DND-41 (cell line): ENCODE results near the gene PCLO.

ENCODE experiments used
- ATAC-seq: fragments of 200-7000 bp; cut with Tn5 transposase; 3 replicates; pipeline ENCODE4 v1.9.1; 2021; ENCODE audit warnings: low read depth; ENCODE audit not compliant: insufficient read depth
- DNase-seq: peaks from one replicate; pipeline ENCODE4 v3.0.0-alpha.2; 2020
- H2AFZ ChIP-seq: 2 replicates; pipeline ENCODE4 v1.6.0; 2012; ENCODE audit warnings: low read depth, low read length
- H3K27ac ChIP-seq: 2 replicates; pipeline ENCODE4 v1.5.1; 2012; ENCODE audit warnings: low read length, inconsistent platforms
- H3K27me3 ChIP-seq: fragments of 200-600 bp; sonication (generic); 2 replicates; pipeline ENCODE4 v1.6.0; 2012; ENCODE audit warnings: low read length, mild to moderate bottlenecking, inconsistent platforms; ENCODE audit not compliant: insufficient read depth, poor library complexity
- H3K36me3 ChIP-seq: 2 replicates; pipeline ENCODE4 v1.5.1; 2012; ENCODE audit warnings: low read length, inconsistent platforms; ENCODE audit not compliant: insufficient read depth
- H3K4me1 ChIP-seq: 2 replicates; pipeline ENCODE4 v1.5.1; 2012; ENCODE audit warnings: mild to moderate bottlenecking, low read length; ENCODE audit not compliant: insufficient read depth
- H3K4me2 ChIP-seq: 2 replicates; pipeline ENCODE4 v1.6.0; 2012; ENCODE audit warnings: mild to moderate bottlenecking, moderate library complexity, low read length, inconsistent platforms; ENCODE audit not compliant: insufficient read depth
- H3K4me3 ChIP-seq, 2 experiments: fragments of 200-600 bp in 1 of 2; shearing (Covaris generic) in 1 of 2; 2 replicates each; pipeline ENCODE4 v1.5.1; 2012 to 2016; ENCODE audit warnings: inconsistent platforms in 2 of 2, low read length in 2 of 2, mild to moderate bottlenecking in 2 of 2, low read depth in 1 of 2, moderate library complexity in 1 of 2
- H3K79me2 ChIP-seq: 2 replicates; pipeline ENCODE4 v1.6.0; 2012; ENCODE audit warnings: low read length, inconsistent platforms; ENCODE audit not compliant: insufficient read depth
- H3K9ac ChIP-seq: 2 replicates; pipeline ENCODE4 v1.6.0; 2012; ENCODE audit warnings: low read depth, mild to moderate bottlenecking, inconsistent platforms, low read length, moderate library complexity
- H3K9me3 ChIP-seq: 2 replicates; pipeline ENCODE4 v1.5.1; 2012; ENCODE audit warnings: low read length, moderate library complexity, mild to moderate bottlenecking, inconsistent platforms; ENCODE audit not compliant: insufficient read depth, severe bottlenecking
- H4K20me1 ChIP-seq: 2 replicates; pipeline ENCODE4 v1.6.0; 2012; ENCODE audit warnings: low read length; ENCODE audit not compliant: insufficient read depth
- EZH2 ChIP-seq: IDR thresholded peaks from 3 replicates; pipeline ENCODE4 v1.6.1; 2012; ENCODE audit warnings: borderline replicate concordance, low read depth, mild to moderate bottlenecking, moderate library complexity, low read length, inconsistent platforms; ENCODE audit not compliant: severe bottlenecking
- TF ChIP-seq, protein P1 (sequence below): IDR thresholded peaks from 2 replicates; pipeline ENCODE4 v1.5.1; 2012; ENCODE audit warnings: borderline replicate concordance, low read length, moderate library complexity, mild to moderate bottlenecking; ENCODE audit not compliant: poor library complexity, severe bottlenecking; ENCODE audit errors: extremely low read depth

PCLO gene

DNA sequence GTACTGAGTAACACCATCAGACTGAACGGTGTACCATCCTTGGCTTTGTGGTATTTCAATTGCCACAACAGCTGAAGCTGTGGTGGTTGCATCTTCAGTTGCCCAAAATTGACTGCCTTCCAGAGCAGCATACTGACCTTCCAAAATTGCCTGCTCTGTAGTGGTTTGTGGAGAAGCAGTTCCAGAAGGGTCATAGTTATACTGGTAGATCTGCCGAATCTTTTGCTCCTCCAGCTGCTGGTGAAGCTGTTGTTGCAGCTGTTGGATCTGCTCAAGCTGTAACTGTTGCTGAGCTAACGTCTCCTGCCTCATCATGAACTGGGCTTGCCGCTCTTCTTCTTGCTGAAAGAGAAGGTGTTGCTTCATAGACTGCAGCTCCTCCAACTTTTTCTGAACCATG lies 212.2 kb downstream of the PCLO start:
- no peak overlapping the region for H3K4me2 ChIP-seq
- TF ChIP-seq EZH2: no peak
- TF ChIP-seq, protein P1, sequence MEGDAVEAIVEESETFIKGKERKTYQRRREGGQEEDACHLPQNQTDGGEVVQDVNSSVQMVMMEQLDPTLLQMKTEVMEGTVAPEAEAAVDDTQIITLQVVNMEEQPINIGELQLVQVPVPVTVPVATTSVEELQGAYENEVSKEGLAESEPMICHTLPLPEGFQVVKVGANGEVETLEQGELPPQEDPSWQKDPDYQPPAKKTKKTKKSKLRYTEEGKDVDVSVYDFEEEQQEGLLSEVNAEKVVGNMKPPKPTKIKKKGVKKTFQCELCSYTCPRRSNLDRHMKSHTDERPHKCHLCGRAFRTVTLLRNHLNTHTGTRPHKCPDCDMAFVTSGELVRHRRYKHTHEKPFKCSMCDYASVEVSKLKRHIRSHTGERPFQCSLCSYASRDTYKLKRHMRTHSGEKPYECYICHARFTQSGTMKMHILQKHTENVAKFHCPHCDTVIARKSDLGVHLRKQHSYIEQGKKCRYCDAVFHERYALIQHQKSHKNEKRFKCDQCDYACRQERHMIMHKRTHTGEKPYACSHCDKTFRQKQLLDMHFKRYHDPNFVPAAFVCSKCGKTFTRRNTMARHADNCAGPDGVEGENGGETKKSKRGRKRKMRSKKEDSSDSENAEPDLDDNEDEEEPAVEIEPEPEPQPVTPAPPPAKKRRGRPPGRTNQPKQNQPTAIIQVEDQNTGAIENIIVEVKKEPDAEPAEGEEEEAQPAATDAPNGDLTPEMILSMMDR: no peak
- H3K4me1 ChIP-seq: no peaks in the 10 kb centered on the region
- H3K27ac ChIP-seq: no peak overlapping the region
- H3K36me3 ChIP-seq: no peaks in the 10 kb centered on the region
- DNase-seq (no peak), ATAC-seq (0 out of 3 replicates have a peak, but pooled peaks have one; percentile 19)
- no peaks in the 10 kb centered on the region for H3K9me3 ChIP-seq
- no peak overlapping the region for H3K9ac ChIP-seq
- H4K20me1 ChIP-seq: no peaks in the 10 kb centered on the region
- no peak overlapping the region for H3K4me3 ChIP-seq
- H3K27me3 ChIP-seq: no peaks in the 10 kb centered on the region
- no peak overlapping the region for H2AFZ ChIP-seq
- H3K79me2 ChIP-seq: no peaks in the 10 kb centered on the region

DNA sequence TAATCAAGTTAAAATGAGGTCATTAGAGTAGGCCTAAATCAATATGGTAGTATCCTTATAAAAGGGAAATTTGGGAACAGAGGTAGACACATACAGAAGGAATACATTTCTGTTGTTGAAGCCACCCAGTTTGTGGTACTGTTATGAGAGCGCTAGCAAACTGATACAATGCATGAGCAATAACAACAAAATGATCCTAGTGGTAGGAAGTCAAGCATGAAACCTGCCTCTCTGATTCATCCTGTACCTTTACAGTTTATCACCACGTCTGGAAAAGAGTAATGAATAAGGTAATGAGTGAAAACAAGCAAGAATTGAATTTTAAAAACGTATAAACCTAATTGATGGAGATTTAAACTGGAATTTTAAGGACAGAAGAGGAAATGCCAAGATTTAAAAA lies 217.2 kb downstream of the PCLO start:
- Histone ChIP-seq H3K27ac (no peak overlapping the region), H3K4me1 (no peaks in the 10 kb centered on the region), H4K20me1 (no peaks in the 10 kb centered on the region), H3K4me2 (no peak overlapping the region), H3K79me2 (no peaks in the 10 kb centered on the region), H2AFZ (no peak overlapping the region), H3K36me3 (no peaks in the 10 kb centered on the region), H3K9me3 (no peaks in the 10 kb centered on the region), H3K4me3 (no peak overlapping the region), H3K27me3 (no peaks in the 10 kb centered on the region), H3K9ac (no peak overlapping the region)
- TF ChIP-seq EZH2: no peak
- TF ChIP-seq, protein P1: no peak
- DNase-seq: no peak
- no peak for ATAC-seq

DNA sequence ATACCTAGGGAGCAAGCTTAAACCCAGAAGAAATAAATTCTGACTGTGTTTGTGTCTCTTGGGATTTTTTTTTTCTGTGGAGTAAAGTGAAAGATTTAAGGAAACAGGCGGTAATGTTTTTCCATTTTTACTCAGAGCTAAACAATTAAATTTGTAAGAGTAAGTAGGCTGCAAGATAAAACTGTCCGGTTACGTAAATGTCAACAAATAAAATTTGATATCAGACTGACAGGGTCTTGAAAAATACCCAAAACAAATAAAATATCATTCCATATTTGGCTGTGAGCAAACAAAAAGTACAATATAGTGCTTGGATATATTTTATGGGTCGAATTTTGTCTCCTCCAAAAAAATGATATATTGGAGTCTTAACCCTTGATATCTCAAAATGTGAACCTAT lies 217.6 kb downstream of the PCLO start:
- Histone ChIP-seq H3K9ac (no peak overlapping the region), H3K36me3 (no peaks in the 10 kb centered on the region), H2AFZ (no peak overlapping the region), H3K9me3 (no peaks in the 10 kb centered on the region), H3K27me3 (no peaks in the 10 kb centered on the region), H4K20me1 (no peaks in the 10 kb centered on the region), H3K79me2 (no peaks in the 10 kb centered on the region), H3K27ac (no peak overlapping the region), H3K4me2 (no peak overlapping the region), H3K4me1 (no peaks in the 10 kb centered on the region), H3K4me3 (no peak overlapping the region)
- no peak for ATAC-seq
- no peak for DNase-seq
- TF ChIP-seq EZH2: no peak
- TF ChIP-seq, protein P1: no peak

DNA sequence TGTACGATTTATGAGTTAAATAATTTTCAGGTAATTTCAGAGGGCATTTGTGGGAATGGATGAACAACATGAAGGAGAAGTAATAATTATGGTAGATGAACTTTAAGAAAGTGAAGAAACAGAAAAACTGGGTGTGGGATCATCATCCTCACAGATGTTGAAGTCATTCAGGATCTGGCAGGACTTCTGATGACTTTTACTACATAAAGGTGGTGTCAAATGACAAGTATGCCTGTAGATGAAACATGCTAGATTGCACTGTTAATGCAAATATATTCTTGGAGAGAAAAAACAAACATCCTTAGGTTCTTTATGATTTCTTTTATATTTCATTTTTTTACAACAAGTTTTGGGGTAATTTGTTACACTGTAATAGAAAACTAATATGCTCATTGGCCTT lies 230.2 kb downstream of the PCLO start:
- no peak overlapping the region for H3K9ac ChIP-seq

More for the DNA sequence above, 230.2 kb downstream of the PCLO start:
- no peak overlapping the region for H3K27ac ChIP-seq
- H3K4me3 ChIP-seq: no peak overlapping the region
- H3K9me3 ChIP-seq: no peaks in the 10 kb centered on the region
- DNase-seq (no peak), ATAC-seq (no peak)
- no peak overlapping the region for H3K4me2 ChIP-seq
- H4K20me1 ChIP-seq: no peaks in the 10 kb centered on the region
- H2AFZ ChIP-seq: no peak overlapping the region
- no peaks in the 10 kb centered on the region for H3K79me2 ChIP-seq
- H3K4me1 ChIP-seq: no peaks in the 10 kb centered on the region
- TF ChIP-seq, protein P1: no peak
- TF ChIP-seq EZH2: no peak
- H3K27me3 ChIP-seq: no peaks in the 10 kb centered on the region
- no peaks in the 10 kb centered on the region for H3K36me3 ChIP-seq
